Immature natural killer cell (primary cell): ENCODE data around the gene GNAI3. TPM values are rescaled to one million over a fixed set of nuclear protein-coding genes. Genes with fewer than 3 reads are reported as not detected.

Source experiments
- DNase-seq, 3 donors: peaks; one replicate each; pipeline ENCODE4 v3.0.0; 2022; ENCODE audit warnings: mixed read lengths in 1 of 3
- H3K27ac Mint-ChIP-seq, 6 donors: one replicate each; pipeline ENCODE4 v1.8.0; 2020; ENCODE audit warnings: mixed read lengths in 6 of 6, mild to moderate bottlenecking in 5 of 6, inconsistent platforms in 4 of 6, moderate library complexity in 3 of 6
- H3K27me3 Mint-ChIP-seq, 3 donors: one replicate each; pipeline ENCODE4 v1.8.0; 2020 to 2021; ENCODE audit warnings: low read depth in 3 of 3, mild to moderate bottlenecking in 3 of 3, mixed read lengths in 3 of 3, moderate library complexity in 3 of 3, inconsistent platforms in 1 of 3
- H3K36me3 Mint-ChIP-seq, 3 donors: one replicate each; pipeline ENCODE4 v1.8.0; 2020; ENCODE audit warnings: mixed read lengths in 3 of 3, inconsistent platforms in 2 of 3, mild to moderate bottlenecking in 2 of 3
- H3K4me1 Mint-ChIP-seq, 2 donors: one replicate each; pipeline ENCODE4 v1.8.0; 2020; ENCODE audit warnings: inconsistent platforms in 2 of 2, mild to moderate bottlenecking in 2 of 2, mixed read lengths in 2 of 2, moderate library complexity in 1 of 2
- H3K4me3 Mint-ChIP-seq, 5 donors: one replicate each; pipeline ENCODE4 v1.8.0; 2020; ENCODE audit warnings: mild to moderate bottlenecking in 5 of 5, mixed read lengths in 5 of 5, inconsistent platforms in 3 of 5, moderate library complexity in 3 of 5
- H3K9me3 Mint-ChIP-seq, 6 donors: one replicate each; pipeline ENCODE4 v1.8.0; 2020; ENCODE audit warnings: mild to moderate bottlenecking in 6 of 6, mixed read lengths in 6 of 6, inconsistent platforms in 4 of 6, moderate library complexity in 3 of 6
- polyA plus RNA-seq, 3 donors: library from polyadenylated mRNA; unstranded; fragments of 300-500 nt; fragmentation: Illumina TruSeq; gene quantifications; one replicate each; pipeline ENCODE4 v1.2.3, GENCODE V29; 2021

GNAI3 gene
- polyA plus RNA-seq, 3 donors from 2014 or later, result 8.8 to 16.8 (median 10.3) TPM

DNA sequence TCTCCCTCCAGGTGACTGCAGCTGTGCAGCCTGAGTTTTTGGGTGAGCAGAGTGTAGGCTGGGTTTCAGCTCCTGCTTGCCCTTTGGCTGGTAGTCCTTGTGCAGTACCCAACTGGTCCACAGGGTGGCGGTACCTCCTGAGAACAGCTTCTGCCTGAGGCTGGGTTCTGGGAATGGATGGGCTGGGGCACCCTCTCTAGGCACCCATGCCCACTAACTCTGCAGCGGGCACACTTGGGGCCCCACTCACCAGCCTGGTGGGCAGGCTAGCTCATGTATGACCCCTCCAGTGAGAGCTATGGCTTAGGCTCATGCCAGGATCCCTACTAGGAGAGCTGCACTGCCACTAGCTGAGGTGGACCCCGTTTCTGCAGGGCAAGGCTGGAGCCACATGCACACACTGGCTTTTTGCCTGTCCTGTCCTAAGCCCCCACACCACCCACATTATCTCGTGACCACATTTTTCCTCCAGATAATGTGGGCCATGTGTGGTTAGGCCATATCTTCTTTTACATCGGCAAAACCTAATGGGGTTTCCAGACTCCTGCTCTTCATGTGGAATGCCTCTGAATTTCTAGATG, 92.0 kb downstream of the GNAI3 start:
- DNase-seq, result peak; percentile 75 to 80 (median 78)

DNA sequence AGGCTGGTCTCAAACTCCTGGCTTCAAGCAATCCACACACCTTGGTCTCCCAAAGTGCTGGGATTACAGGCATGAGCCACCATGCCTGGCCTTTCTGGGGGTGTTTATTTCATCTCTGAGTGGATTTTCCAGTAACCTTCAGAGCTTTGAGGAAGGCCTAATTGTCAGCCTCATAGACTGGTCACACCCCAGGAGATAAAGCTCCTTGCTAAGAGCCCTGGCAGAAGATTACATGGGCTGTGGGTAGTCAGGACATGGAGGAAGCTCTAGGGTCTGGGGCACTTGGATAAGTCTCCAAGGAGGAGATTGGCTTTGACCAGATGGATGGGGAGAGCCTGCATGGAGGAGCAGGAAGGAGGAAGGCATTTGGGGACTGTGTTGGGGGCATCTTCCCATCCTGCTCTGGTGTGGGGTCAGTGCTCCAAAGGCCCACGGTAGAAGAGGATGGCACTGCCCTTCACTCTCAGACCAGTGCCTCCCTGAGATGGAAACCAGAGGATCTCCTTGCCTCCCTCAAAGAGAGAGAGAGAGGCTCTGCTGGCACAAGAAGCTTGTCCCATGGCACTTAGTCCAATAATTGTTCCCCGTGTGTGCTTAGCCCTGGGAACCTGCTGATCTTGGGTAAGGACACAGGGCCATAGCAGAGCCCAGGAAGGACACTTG, 92.8 kb downstream of the GNAI3 start:
- no peaks in the 10 kb centered on the region for H3K36me3 Mint-ChIP-seq
- H3K4me1 Mint-ChIP-seq, result peaks cover 0 to 4% of the 10 kb centered on the region in 2 donors
- no peaks in the 10 kb centered on the region for H3K9me3 Mint-ChIP-seq
- peaks cover 0 to 5% (median 4%) of the 10 kb centered on the region in 3 donors for H3K27me3 Mint-ChIP-seq
- DNase-seq, result no peak
- H3K27ac Mint-ChIP-seq, result no peak overlapping the region
- no peak overlapping the region for H3K4me3 Mint-ChIP-seq

More for the DNA sequence above, 92.0 kb downstream of the GNAI3 start:
- H3K4me1 Mint-ChIP-seq, result peaks cover 0 to 4% of the 10 kb centered on the region in 2 donors
- H3K27me3 Mint-ChIP-seq, result peaks cover 0 to 5% (median 4%) of the 10 kb centered on the region in 3 donors
- H3K4me3 Mint-ChIP-seq, result no peak overlapping the region
- no peaks in the 10 kb centered on the region for H3K9me3 Mint-ChIP-seq
- no peaks in the 10 kb centered on the region for H3K36me3 Mint-ChIP-seq
- H3K27ac Mint-ChIP-seq, result no peak overlapping the region

DNA sequence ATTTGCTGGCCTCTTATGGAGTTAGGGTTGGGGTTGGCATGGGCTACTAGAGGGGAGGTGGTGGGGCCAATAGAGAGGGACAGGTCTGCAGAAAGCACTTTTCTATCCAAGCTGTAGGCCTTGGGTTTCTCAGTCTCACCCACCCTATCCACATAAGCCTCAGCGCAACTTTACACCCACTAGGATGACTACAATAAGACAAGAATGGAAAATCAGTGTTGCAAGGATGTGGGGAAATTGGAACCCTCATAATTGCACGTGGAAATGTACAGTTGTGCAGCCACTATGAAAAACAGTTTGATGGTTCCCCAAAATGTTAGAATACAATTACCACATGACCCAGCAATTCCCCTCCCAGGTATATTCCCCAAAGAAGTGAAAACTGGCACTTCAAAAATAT, 93.4 kb downstream of the GNAI3 start:
- Mint-ChIP-seq H3K27me3 (peaks cover 0 to 5% (median 4%) of the 10 kb centered on the region in 3 donors), H3K4me1 (peaks cover 0 to 4% of the 10 kb centered on the region in 2 donors), H3K4me3 (no peak overlapping the region), H3K27ac (no peak overlapping the region), H3K36me3 (no peaks in the 10 kb centered on the region), H3K9me3 (no peaks in the 10 kb centered on the region)
- DNase-seq, result no peak

DNA sequence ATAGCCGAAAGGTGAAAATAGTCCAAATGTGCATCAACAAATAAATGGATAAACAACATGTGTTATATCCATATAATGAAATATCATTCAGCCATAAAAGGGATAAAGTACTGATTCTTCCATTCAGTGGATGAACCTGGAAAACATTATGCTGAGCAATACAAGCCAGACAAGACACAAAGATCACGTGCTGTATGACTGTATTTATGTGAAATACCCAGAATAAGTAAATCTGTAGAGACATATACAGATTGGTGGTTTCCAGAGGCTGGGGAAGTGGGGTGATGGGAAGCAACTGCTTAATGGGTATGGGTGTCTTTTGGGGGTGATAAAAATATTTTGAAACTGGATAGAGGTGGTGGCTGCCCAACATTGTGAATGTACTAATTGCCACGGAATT, 94.2 kb downstream of the GNAI3 start:
- H3K4me3 Mint-ChIP-seq, result no peak overlapping the region
- peaks cover 0 to 4% of the 10 kb centered on the region in 2 donors for H3K4me1 Mint-ChIP-seq
- no peak for DNase-seq
- peak overlapping the region in 1 of 6 donors; percentile 40 for H3K27ac Mint-ChIP-seq
- no peaks in the 10 kb centered on the region for H3K9me3 Mint-ChIP-seq
- H3K27me3 Mint-ChIP-seq, result peaks cover 0 to 5% (median 4%) of the 10 kb centered on the region in 3 donors
- H3K36me3 Mint-ChIP-seq, result no peaks in the 10 kb centered on the region

DNA sequence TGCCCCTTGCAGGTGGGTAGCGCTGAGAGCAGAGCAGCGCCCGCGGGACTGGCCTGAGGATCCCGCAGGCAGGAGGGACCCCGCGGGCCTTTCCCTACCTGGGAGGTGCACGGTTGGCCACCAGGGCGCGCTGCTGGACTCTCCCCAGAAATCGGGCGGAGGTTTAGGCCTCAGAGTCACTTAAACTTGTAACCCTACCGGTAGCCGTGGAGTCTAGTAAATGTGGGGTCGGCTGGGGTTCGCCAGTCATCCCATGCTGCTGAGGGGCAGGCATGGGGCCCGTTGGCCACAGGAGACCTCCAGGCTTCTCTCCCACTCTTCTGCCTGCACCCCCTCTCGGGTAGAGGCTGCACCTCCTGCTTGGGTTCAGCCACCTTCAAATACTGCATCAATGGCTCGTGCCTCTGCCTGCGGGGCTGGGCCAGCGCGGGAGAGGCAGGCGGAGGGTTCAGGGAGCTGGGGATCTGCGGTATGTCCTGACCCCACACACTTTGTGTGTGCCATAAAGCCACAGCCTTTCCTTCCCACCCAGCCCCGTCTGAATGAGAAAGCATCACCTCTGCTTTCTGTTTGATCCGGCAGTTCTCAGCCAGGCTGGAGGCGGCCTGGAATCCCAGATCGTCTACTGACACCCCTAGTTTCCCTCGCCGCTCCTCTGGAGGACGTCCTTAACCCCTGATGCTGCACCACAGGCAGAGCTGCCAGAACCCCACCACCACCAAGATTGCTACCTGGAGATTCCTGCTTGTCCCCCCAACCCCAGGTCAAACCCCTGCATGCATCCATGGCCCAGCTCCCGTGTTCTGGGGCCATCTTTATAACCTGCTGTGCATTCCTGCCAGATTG, 95.2 kb downstream of the GNAI3 start:
- Mint-ChIP-seq H3K36me3 (no peaks in the 10 kb centered on the region), H3K9me3 (no peaks in the 10 kb centered on the region), H3K27me3 (peaks cover 4 to 5% (median 4%) of the 10 kb centered on the region in 3 donors), H3K4me3 (no peak overlapping the region), H3K4me1 (peaks cover 0 to 4% of the 10 kb centered on the region in 2 donors), H3K27ac (peak overlapping the region in 2 of 6 donors; percentile 7 to 40)
- DNase-seq, result peak; percentile 73 to 78 (median 74)

DNA sequence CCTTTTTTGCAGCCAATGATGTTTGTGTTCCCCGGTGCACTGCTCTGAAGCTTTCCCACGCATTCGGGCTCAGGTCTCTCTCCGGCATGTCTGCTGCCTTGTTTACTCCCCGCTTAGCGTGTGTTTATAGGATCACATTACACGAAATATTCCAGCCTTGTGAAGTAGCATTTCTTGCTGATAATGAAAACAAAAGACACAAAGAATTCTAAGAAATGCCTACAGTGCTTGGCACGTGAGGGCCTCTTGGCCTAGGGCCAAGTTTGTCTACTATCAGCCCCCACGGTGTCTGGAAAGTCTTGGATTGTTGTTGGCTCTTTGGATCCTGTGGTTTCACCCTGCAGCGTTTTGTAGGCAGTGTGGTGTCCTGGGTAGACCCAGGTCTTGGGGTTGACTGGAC, 96.3 kb downstream of the GNAI3 start:
- Mint-ChIP-seq H3K27ac (no peak overlapping the region), H3K36me3 (no peaks in the 10 kb centered on the region), H3K4me1 (peaks cover 0 to 4% of the 10 kb centered on the region in 2 donors), H3K4me3 (no peak overlapping the region), H3K27me3 (peaks cover 2 to 7% (median 4%) of the 10 kb centered on the region in 3 donors), H3K9me3 (no peaks in the 10 kb centered on the region)
- DNase-seq, result no peak

DNA sequence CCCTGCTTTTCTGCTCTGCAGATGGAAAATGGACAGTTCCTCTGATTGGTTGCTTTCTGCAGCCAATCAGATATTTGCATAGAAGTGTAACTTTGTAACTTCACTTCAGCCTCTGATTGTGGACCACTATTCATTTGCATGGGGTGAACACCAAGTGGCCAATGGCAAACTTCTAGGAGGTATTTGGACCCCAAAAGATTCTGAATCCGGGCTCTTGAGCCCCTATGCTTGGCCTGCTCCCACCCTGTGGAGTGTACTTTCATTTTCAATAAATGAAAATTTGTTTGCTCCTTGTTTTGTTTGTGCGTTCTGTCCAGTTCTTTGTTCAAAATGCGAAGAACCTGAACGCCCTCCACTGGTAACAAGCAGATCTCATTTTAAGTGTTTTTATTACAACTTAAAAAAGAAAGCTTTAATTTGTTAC, 101.1 kb downstream of the GNAI3 start:
- peaks cover 0 to 1% (median 0%) of the 10 kb centered on the region in 6 donors for H3K9me3 Mint-ChIP-seq
- no peak overlapping the region for H3K4me3 Mint-ChIP-seq
- H3K36me3 Mint-ChIP-seq, result peaks cover 0 to 4% (median 0%) of the 10 kb centered on the region in 3 donors
- peaks cover 0 to 3% of the 10 kb centered on the region in 2 donors for H3K4me1 Mint-ChIP-seq
- H3K27me3 Mint-ChIP-seq, result peaks cover 5 to 10% (median 8%) of the 10 kb centered on the region in 3 donors
- no peak for DNase-seq
- no peak overlapping the region for H3K27ac Mint-ChIP-seq

DNA sequence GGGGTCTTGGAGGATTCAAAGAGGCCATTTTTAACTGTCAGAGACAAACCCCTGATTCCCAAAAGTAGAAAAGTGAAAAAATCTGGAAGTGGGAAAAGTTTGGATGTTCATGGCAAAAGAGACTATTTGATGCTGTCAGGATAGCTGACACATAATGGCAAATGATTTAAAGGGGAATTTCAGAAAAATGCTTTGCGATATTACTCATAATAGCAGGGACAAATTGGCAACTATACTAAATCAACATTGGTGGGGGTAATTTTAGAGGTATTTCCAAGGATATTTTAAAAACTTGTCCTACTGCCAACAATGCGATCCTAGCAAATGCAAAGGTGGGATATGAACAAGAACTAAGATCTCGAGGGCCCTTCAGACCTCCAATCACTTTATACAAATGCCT, 102.2 kb downstream of the GNAI3 start:
- no peak for DNase-seq
- no peak overlapping the region for H3K4me3 Mint-ChIP-seq
- H3K27ac Mint-ChIP-seq, result no peak overlapping the region

DNA sequence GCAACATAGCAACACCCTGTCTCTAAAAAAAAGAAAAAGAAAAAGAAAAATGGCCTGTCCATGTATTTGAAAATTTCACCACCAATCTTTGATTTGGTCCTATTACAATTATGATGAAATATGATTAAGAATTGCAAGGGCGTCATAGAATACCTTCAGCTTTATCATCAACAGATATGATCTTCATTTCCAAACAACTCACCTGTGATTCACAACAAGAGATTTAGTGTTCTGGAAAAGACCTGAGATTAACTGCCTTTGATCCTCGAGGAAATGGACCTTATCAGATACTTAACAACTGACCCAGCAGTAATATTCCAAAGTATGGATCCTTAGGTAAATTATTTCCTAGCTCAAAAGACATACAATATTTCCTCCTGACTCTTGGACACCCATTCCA, 104.0 kb downstream of the GNAI3 start:
- Mint-ChIP-seq H3K36me3 (peaks cover 0 to 4% (median 0%) of the 10 kb centered on the region in 3 donors), H3K9me3 (peaks cover 0 to 1% (median 0%) of the 10 kb centered on the region in 6 donors), H3K4me1 (peaks cover 18 to 22% of the 10 kb centered on the region in 2 donors), H3K27me3 (peaks cover 5 to 13% (median 8%) of the 10 kb centered on the region in 3 donors), H3K4me3 (no peak overlapping the region), H3K27ac (no peak overlapping the region)
- DNase-seq, result no peak

More for the DNA sequence above, 102.2 kb downstream of the GNAI3 start:
- H3K4me1 Mint-ChIP-seq, result peaks cover 7 to 11% of the 10 kb centered on the region in 2 donors
- H3K36me3 Mint-ChIP-seq, result peaks cover 0 to 4% (median 0%) of the 10 kb centered on the region in 3 donors
- H3K9me3 Mint-ChIP-seq, result peaks cover 0 to 1% (median 0%) of the 10 kb centered on the region in 6 donors
- H3K27me3 Mint-ChIP-seq, result peaks cover 5 to 11% (median 8%) of the 10 kb centered on the region in 3 donors

DNA sequence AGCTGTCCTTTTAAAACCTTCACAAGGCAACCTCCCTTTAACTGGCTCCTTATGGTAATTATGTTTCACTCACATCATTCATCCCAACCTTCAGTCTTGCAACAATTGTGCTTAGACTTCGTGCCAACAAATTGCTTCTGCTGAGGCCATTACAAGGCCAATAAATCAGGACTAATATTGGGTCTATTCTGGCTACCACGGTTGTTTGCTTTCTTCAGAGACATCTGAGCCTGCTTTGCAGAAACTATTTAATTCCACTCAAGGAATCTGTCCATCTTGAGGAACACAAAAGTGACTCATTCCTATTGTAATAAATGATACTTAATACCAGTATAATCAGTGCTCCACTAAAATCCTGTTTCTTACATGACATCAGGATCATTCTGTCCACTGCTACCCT, 104.9 kb downstream of the GNAI3 start:
- H3K27me3 Mint-ChIP-seq, result peaks cover 5 to 9% (median 8%) of the 10 kb centered on the region in 3 donors
- DNase-seq, result no peak
- H3K4me1 Mint-ChIP-seq, result peaks cover 18 to 22% of the 10 kb centered on the region in 2 donors
- H3K4me3 Mint-ChIP-seq, result peak overlapping the region in 2 of 5 donors; percentile 24 to 47
- peaks cover 0 to 4% (median 0%) of the 10 kb centered on the region in 3 donors for H3K36me3 Mint-ChIP-seq
- H3K27ac Mint-ChIP-seq, result peak overlapping the region in 1 of 6 donors; percentile 6
- peaks cover 0 to 1% (median 0%) of the 10 kb centered on the region in 6 donors for H3K9me3 Mint-ChIP-seq

DNA sequence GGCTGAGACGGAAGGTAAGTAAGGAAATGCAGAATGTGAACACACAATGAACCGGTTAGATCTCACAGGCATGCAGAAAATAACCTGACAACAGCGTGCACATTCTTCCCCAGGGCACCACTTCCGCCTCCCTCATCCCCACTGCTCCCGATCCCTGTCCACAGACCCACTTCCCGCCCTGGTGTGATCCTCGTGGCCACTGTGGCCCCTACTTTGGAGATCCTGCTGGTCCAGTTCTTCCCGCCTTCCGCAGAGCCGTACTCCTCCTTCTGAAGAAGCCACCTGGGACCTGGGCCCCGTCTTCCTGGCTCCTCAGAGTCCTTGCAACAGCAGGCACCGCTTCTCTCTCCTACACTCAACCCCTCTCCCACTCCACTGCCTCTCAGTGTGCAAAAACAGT, 106.1 kb downstream of the GNAI3 start:
- no peak overlapping the region for H3K27ac Mint-ChIP-seq
- peak overlapping the region in 2 of 5 donors; percentile 55 to 58 for H3K4me3 Mint-ChIP-seq
- H3K4me1 Mint-ChIP-seq, result peaks cover 18 to 22% of the 10 kb centered on the region in 2 donors
- peaks cover 0 to 1% (median 0%) of the 10 kb centered on the region in 6 donors for H3K9me3 Mint-ChIP-seq
- H3K27me3 Mint-ChIP-seq, result peaks cover 5 to 9% (median 6%) of the 10 kb centered on the region in 3 donors
- H3K36me3 Mint-ChIP-seq, result peaks cover 0 to 9% (median 0%) of the 10 kb centered on the region in 3 donors
- DNase-seq, result no peak

DNA sequence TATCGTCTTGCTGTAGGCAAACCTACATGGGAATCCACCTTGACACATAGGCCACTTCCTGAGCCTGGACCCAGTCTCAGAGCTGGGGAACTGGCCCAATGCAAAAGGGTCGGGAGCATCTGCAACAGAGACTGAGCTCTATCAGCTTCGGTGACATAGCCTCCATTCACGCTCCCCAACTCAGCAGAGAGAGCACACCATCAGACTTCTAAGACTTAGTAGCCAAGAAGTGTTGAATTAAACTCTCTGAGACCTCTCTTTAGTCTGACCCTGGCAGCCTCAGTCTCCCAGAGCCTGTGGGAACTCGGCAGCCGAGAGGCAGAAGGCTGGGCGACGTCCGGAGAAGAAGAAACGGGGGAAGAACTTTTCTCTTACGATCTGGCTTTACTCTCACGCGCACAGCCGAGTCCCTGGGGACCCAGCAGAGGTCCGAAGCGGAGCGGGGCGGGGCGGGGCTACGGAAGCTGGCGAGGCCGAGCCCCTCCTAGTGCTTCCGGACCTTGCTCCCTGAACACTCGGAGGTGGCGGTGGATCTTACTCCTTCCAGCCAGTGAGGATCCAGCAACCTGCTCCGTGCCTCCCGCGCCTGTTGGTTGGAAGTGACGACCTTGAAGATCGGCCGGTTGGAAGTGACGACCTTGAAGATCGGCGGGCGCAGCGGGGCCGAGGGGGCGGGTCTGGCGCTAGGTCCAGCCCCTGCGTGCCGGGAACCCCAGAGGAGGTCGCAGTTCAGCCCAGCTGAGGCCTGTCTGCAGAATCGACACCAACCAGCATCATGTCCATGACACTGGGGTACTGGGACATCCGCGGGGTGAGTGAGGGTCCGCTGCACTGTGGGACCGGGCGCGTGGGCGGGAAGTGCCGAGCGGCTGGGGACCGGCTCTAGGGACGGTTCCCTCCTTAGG, 107.5 kb downstream of the GNAI3 start, which contains the start of gene GSTM4:
Gene GSTM4 (plus strand): TSS at position 485 of the 905 bp plus-strand sequence. CDS start 291 bp downstream, at position 776.
- Mint-ChIP-seq H3K4me3 (peak within 1 kb of the TSS; percentile 89 to 96 (median 95)), H3K27me3 (peaks cover 5 to 9% (median 6%) of the 10 kb centered on the region in 3 donors), H3K36me3 (peaks cover 0 to 9% (median 0%) of the 10 kb centered on the region in 3 donors), H3K9me3 (no peaks in the 10 kb centered on the region), H3K4me1 (peaks cover 18 to 22% of the 10 kb centered on the region in 2 donors), H3K27ac (peak within 1 kb of the TSS; percentile 88 to 92 (median 91))
- DNase-seq, result peak; percentile 49 to 61 (median 58)
